Subcutaneous abdominal adipose tissue (tissue), 5 donors: ENCODE measurements around the gene TEX264.

Experiments
- H3K27ac ChIP-seq: one replicate; pipeline ENCODE4 v1.7.0; 2013; ENCODE audit warnings: low read depth, mild to moderate bottlenecking, inconsistent platforms, low read length, moderate library complexity
- H3K27me3 ChIP-seq, 5 donors: one replicate each; pipeline ENCODE4 v1.7.0; 2013; ENCODE audit warnings: low read length in 5 of 5, inconsistent platforms in 1 of 5; ENCODE audit not compliant: control insufficient read depth in 5 of 5, insufficient read depth in 4 of 5
- H3K36me3 ChIP-seq, 5 donors: one replicate each; pipeline ENCODE4 v1.7.0; 2013; ENCODE audit warnings: low read length in 5 of 5; ENCODE audit not compliant: control insufficient read depth in 5 of 5, insufficient read depth in 5 of 5
- H3K4me1 ChIP-seq, 5 donors: one replicate each; pipeline ENCODE4 v1.7.0; 2013; ENCODE audit warnings: low read length in 5 of 5, mild to moderate bottlenecking in 3 of 5, moderate library complexity in 1 of 5; ENCODE audit not compliant: control insufficient read depth in 5 of 5, insufficient read depth in 5 of 5
- H3K4me3 ChIP-seq, 5 donors: one replicate each; pipeline ENCODE4 v1.7.0; 2013; ENCODE audit warnings: low read length in 5 of 5, low read depth in 1 of 5
- H3K9ac ChIP-seq, 5 donors: one replicate each; pipeline ENCODE4 v1.7.0; 2013; ENCODE audit warnings: low read length in 5 of 5, mild to moderate bottlenecking in 4 of 5, moderate library complexity in 3 of 5
- H3K9me3 ChIP-seq, 5 donors: one replicate each; pipeline ENCODE4 v1.7.0; 2013; ENCODE audit warnings: low read length in 5 of 5; ENCODE audit not compliant: control insufficient read depth in 5 of 5
- donor health status: healthy.
- donor health status: healthy.
- donor health status: healthy.
- donor health status: healthy.
- donor health status: healthy.

The TEX264 gene

GRCh38 chr3:51704511-51704950, 33.5 kb downstream of the TEX264 start:
- H3K27me3 ChIP-seq, result no peaks in the 10 kb centered on the region
- no peak overlapping the region for H3K27ac ChIP-seq
- peaks cover 0 to 5% (median 5%) of the 10 kb centered on the region in 5 donors for H3K4me1 ChIP-seq
- no peak overlapping the region for H3K4me3 ChIP-seq
- H3K9me3 ChIP-seq, result no peaks in the 10 kb centered on the region
- no peak overlapping the region for H3K9ac ChIP-seq
- H3K36me3 ChIP-seq, result peaks cover 0 to 63% (median 55%) of the 10 kb centered on the region in 5 donors

- Histone ChIP-seq H3K36me3 (peaks cover 0 to 54% (median 46%) of the 10 kb centered on the region in 5 donors), H3K9me3 (no peaks in the 10 kb centered on the region), H3K4me3 (no peak overlapping the region), H3K9ac (no peak overlapping the region), H3K4me1 (peaks cover 0 to 5% (median 5%) of the 10 kb centered on the region in 5 donors), H3K27ac (no peak overlapping the region), H3K27me3 (no peaks in the 10 kb centered on the region)
Measured at GRCh38 chr3:51705276-51706020, 34.4 kb downstream of the TEX264 start.

- no peaks in the 10 kb centered on the region for H3K27me3 ChIP-seq
Measured at GRCh38 chr3:51706021-51706485, 35.0 kb downstream of the TEX264 start.

GRCh38 chr3:51706788-51707731, 36.0 kb downstream of the TEX264 start, which contains the start of gene GRM2:
Gene GRM2 (plus strand): TSS chr3:51707068. CDS start chr3:51708984, 1,916 bp downstream.
- Histone ChIP-seq H3K9me3 (no peaks in the 10 kb centered on the region), H3K4me3 (peak within 1 kb of the TSS in 3 of 5 donors; percentile 18 to 35 (median 34)), H3K27me3 (no peaks in the 10 kb centered on the region), H3K4me1 (peaks cover 0 to 5% (median 5%) of the 10 kb centered on the region in 5 donors), H3K36me3 (peaks cover 0 to 39% (median 36%) of the 10 kb centered on the region in 5 donors), H3K27ac (no peak within 1 kb of the TSS), H3K9ac (no peak within 1 kb of the TSS)

More at GRCh38 chr3:51706021-51706485, 35.0 kb downstream of the TEX264 start:
- Histone ChIP-seq H3K4me3 (no peak overlapping the region), H3K9me3 (no peaks in the 10 kb centered on the region), H3K36me3 (peaks cover 0 to 48% (median 40%) of the 10 kb centered on the region in 5 donors), H3K4me1 (peaks cover 0 to 5% (median 5%) of the 10 kb centered on the region in 5 donors), H3K27ac (no peak overlapping the region), H3K9ac (no peak overlapping the region)

GRCh38 chr3:51708216-51708845, 37.3 kb downstream of the TEX264 start:
- Histone ChIP-seq H3K36me3 (peaks cover 0 to 27% (median 24%) of the 10 kb centered on the region in 5 donors), H3K27ac (no peak overlapping the region), H3K27me3 (no peaks in the 10 kb centered on the region), H3K4me3 (no peak overlapping the region), H3K9me3 (no peaks in the 10 kb centered on the region), H3K4me1 (peaks cover 0 to 5% (median 5%) of the 10 kb centered on the region in 5 donors), H3K9ac (no peak overlapping the region)

- Histone ChIP-seq H3K4me3 (no peak overlapping the region), H3K9ac (no peak overlapping the region), H3K27ac (no peak overlapping the region), H3K9me3 (no peaks in the 10 kb centered on the region), H3K27me3 (no peaks in the 10 kb centered on the region), H3K4me1 (peaks cover 0 to 5% (median 5%) of the 10 kb centered on the region in 5 donors), H3K36me3 (peaks cover 0 to 20% (median 17%) of the 10 kb centered on the region in 5 donors)
Measured at GRCh38 chr3:51709004-51709420, 38.0 kb downstream of the TEX264 start.

- Histone ChIP-seq H3K27ac (no peak overlapping the region), H3K4me1 (peaks cover 0 to 5% (median 5%) of the 10 kb centered on the region in 5 donors)
Measured at GRCh38 chr3:51709675-51710074, 38.6 kb downstream of the TEX264 start.

GRCh38 chr3:51710631-51711351, 39.7 kb downstream of the TEX264 start:
- H3K9me3 ChIP-seq, result no peaks in the 10 kb centered on the region
- no peak overlapping the region for H3K27ac ChIP-seq
- no peak overlapping the region for H3K4me3 ChIP-seq
- H3K36me3 ChIP-seq, result peaks cover 0 to 3% (median 1%) of the 10 kb centered on the region in 5 donors
- H3K4me1 ChIP-seq, result peaks cover 0 to 5% (median 5%) of the 10 kb centered on the region in 5 donors
- no peaks in the 10 kb centered on the region for H3K27me3 ChIP-seq
- H3K9ac ChIP-seq, result no peak overlapping the region

More at GRCh38 chr3:51709675-51710074, 38.6 kb downstream of the TEX264 start:
- H3K27me3 ChIP-seq, result no peaks in the 10 kb centered on the region
- H3K4me3 ChIP-seq, result no peak overlapping the region
- no peaks in the 10 kb centered on the region for H3K9me3 ChIP-seq
- H3K36me3 ChIP-seq, result peaks cover 0 to 14% (median 11%) of the 10 kb centered on the region in 5 donors
- no peak overlapping the region for H3K9ac ChIP-seq
